ENCODE measurements around the gene CD101.
"Not testable (repeated sequence)": the region's sequence is repeated elsewhere in the genome, so short reads cannot be mapped to it uniquely, and the experiment has no call there.

CD101 gene, protein sequence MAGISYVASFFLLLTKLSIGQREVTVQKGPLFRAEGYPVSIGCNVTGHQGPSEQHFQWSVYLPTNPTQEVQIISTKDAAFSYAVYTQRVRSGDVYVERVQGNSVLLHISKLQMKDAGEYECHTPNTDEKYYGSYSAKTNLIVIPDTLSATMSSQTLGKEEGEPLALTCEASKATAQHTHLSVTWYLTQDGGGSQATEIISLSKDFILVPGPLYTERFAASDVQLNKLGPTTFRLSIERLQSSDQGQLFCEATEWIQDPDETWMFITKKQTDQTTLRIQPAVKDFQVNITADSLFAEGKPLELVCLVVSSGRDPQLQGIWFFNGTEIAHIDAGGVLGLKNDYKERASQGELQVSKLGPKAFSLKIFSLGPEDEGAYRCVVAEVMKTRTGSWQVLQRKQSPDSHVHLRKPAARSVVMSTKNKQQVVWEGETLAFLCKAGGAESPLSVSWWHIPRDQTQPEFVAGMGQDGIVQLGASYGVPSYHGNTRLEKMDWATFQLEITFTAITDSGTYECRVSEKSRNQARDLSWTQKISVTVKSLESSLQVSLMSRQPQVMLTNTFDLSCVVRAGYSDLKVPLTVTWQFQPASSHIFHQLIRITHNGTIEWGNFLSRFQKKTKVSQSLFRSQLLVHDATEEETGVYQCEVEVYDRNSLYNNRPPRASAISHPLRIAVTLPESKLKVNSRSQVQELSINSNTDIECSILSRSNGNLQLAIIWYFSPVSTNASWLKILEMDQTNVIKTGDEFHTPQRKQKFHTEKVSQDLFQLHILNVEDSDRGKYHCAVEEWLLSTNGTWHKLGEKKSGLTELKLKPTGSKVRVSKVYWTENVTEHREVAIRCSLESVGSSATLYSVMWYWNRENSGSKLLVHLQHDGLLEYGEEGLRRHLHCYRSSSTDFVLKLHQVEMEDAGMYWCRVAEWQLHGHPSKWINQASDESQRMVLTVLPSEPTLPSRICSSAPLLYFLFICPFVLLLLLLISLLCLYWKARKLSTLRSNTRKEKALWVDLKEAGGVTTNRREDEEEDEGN

DNA sequence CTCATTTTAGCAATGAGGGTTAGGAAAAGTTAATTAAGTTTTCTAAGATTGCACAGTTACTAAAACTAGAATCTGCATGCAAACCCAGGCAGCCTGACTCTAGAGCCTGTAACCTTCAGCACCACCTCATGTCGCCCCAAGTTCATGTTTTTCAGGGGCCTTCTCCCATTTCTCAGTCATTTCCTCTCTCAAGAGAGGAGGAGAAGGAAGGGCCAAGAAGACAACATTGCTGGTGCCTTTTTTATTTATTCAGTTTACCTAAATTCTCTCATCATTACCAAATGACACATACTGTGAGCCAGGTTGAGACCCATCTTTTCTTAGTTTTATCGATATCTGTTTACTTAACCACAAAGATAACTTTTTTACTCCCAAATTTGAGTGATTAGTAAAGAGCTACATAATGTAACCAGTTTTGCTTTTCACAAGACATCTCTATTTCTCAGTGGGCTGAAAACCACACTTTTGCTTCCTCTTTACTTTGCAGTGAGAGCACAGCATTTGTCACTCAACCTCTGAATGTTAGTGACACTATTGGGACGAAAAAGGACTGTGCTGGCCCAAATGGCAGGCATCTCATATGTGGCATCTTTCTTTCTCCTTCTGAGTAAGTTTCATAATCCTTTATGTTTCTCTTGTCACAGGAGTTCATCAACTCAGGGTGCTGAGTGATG, at the start of gene CD101:
Gene CD101 (plus strand): TSS at position 507 of the 674 bp plus-strand sequence. CDS start 58 bp downstream, at position 565.
- DNase-seq (ENCODE audit: low read depth), result no peak

DNA sequence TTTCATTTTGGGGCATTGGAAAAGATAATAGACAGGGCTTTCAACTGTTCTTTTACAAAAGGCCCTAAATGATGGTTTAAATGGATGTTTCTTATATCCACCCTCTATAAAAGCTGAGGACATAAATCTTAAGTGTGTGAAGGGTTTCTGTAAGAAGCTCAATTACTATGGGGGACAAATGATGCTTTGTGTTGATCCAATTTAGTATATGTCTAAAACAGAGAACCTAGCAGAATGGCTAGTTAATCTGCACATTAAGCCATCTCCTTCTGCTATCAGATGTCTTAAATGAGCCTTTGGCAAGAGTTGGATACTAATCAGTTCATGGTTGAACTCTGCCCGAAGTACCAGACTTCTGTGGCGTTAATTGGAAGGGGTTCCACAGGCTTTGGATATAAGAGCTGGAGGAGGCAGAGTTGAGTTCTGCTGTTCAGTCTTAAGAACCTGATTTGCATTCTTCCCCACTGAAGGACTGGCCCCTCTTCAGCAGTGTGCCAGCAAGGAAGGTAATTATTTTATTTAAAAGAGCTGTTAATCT, 48.8 kb upstream of the CD101 start:
- DNase-seq (ENCODE audit: low read depth), result no peak

DNA sequence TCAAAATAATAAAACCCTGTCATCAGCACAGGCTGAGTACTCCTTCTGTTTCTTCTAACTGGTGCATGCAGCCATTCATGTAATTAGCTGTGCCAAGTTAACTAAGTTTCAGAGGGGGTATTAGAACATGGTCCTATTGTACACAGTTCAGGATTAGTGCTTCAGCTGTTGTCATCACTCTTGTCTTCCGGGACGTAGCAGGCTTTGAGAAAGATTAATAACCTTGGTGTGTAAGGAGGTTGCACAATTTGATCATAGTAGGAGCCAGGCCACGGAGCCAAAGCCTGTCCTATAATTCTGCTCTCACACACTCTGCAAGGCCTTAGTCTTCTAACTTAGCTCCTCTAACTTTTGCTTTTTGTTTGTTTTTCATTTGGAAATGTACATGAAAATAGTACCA, 47.1 kb upstream of the CD101 start:
- no peak for DNase-seq (ENCODE audit: low read depth)

DNA sequence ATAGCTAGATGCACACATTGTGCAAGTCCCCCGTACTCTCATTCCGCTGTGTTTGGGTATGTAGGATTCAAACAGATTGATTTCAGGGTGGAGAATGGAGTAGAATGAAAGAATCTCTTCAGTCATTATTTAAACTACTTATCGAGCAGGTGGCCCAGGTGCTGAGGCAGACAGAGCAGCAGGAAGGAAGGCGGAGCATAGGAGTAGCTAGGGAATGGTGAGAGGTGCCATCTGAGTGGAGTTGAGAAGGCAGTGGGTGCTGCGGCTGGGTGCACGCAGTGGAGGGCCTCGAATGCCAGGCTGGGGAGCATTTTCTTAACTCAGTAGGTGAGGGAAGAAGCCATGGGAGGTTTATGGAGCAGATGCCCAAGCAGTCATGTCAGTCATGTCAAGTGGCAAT, 45.2 kb upstream of the CD101 start:
- DNase-seq (ENCODE audit: low read depth), result no peak

DNA sequence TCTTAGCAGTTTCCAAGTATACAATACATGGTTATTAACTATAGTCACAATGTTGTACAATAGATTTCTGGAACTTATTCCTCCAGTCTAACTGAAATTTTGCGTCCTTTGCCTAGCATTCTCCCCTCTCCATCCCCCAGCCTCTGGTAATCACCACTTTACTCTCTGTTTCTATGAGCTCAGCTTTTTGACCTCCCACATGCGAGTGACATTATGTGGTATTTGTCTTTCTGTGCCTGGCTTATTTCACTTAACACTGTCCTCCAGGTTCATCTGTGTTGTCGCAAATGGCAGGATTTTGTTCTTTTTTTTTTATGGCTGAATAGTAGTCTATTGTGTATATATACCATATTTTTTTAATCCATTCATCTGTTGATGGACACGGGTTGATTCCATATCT, 43.9 kb upstream of the CD101 start:
- DNase-seq (ENCODE audit: low read depth), result no peak

DNA sequence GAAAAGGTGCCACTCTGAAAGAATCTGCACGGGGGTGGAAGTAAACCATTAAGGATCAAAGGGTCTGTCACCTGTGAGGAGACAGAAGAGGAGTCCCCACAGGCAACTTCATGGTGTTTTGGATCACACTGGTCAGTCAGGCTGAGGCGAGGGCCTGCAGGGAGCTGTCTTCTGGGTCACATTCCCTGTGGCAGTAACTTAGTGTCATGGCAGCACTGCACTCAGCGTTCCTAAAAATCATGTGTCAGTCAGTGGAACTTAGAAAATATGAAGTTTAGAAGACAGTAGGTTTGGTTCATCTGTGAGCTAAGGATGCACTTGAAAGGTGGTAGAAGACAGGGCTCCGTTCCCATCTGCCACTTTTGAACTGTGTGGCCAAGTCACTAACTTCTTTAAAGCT, 43.5 kb upstream of the CD101 start:
- no peak for DNase-seq (ENCODE audit: low read depth)

DNA sequence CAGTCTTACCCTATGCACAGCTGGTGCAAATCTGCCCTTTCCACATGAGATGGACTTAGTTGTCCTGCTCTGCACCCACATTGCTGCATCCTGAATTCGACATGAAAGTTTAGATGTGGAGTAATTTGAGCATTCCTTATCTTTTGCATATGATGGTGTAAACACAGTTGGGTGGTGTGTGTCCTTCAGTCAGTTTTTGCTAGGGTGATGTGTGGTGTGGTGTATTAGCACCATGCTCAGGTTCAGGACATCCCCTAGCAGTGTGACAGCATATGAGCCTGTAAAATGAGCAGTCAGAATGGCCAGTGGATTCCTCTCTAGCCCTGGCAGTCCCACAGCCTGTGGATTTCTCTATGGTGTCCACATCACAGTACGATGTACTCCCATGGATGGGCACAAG, 42.6 kb upstream of the CD101 start:
- DNase-seq (ENCODE audit: low read depth), result no peak

DNA sequence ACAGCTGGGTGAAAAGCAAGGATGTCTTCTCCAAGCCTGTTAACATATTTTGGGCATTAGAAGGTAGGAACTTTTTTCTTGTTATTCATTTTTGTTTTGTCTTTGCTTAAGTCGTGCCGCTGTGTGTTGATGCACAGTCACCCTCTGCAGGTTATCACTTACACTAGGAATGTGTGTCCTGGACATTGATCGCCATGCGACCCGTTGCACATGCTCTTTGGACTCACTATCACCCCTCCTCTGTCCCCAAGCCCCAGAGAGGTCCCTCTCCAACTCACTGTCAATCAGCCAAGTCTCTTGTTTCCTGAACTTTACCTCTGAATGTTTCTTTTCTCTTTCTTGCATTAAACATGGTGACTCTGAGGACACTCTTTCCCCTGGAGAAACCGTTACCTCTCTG, 40.0 kb upstream of the CD101 start:
- no peak for DNase-seq (ENCODE audit: low read depth)

DNA sequence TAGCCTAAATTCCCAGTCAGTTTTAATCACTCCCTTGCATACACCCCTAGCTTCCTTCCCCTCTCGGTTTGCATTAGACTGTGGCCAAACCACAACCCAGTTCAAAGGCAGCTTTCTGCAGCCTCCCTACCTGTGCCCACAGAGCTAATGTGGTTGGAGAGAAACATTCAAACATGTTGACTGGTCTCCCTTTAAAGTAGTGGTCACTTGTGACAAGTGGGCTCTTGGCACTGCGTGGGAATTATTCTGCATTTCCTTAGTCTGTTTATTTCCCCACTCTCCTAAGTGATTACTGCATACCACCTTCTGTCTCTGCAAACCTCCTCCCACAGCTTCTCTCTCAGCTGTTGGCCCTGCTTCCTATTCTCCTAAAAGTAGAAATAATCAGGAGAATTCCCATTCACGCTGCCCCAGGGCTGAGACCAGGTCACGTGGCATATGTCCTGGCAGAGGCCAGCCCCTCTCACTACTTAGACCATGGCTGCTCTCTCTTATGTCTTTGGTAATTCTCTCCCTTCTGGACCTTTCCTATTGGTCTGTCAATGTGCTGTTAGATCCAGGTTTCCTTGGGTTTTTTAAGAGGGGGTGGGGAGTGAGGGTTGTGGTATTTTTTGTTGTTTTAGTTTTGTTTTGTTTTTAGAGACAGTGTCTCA, 38.4 kb upstream of the CD101 start:
- DNase-seq (ENCODE audit: low read depth), result no peak

DNA sequence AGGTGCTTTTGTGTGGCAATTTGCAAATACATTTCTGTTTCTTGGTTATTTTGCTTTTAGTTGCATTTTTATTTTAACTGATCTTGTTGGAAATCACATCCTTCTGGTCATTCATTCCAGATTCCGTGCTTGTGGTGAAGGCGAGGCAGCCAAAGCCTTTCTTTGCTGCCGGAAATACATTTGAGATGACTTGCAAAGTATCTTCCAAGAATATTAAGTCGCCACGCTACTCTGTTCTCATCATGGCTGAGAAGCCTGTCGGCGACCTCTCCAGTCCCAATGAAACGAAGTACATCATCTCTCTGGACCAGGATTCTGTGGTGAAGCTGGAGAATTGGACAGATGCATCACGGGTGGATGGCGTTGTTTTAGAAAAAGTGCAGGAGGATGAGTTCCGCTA, 34.8 kb upstream of the CD101 start:
- DNase-seq (ENCODE audit: low read depth), result no peak

DNA sequence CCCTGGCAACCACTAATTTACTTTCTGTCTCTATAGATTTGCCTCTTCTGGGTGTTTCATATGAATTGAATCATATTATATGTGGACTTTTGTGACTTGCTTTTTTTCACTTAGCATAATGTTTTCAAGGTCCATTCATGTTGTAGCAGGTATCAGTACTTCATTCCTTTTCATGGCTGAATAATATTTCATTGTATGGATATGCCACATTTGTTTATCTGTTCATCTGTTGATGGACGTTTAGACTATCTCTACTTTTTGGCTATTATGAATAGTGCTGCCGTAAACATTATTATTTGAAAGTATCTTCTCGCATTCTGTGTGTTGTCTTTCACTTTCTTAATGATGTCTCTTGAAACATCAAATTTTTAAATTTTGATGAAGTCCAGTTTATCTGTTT, 32.8 kb upstream of the CD101 start:
- no peak for DNase-seq (ENCODE audit: low read depth)

DNA sequence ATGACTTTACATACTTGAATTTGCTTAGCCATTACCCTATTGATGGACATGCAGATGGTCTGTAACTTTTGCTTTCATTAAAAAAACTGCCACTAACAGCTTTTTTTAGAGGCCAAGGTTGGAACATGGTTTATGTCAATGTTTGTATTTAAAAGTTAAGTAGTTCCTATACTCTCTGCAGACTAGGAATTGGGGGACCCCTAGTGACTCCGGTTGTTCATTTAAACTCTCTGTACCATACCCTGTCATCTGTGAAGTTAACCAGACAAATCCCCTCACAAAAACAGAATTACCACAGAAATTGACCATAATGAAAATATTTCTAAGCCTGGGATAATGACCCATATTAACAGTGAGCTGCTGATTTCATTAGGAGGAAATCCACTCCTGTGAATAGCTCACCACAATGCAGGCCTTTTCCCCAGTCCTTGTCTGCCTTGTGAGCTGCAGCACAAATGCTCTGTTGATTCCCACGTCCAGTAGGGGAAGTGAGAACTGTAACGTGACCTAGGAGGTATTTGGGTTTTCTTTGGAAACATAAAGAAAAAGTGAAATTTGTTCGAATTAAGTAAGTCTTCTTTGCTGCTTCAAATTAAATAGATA, 30.2 kb upstream of the CD101 start:
- no peak for DNase-seq (ENCODE audit: low read depth)

DNA sequence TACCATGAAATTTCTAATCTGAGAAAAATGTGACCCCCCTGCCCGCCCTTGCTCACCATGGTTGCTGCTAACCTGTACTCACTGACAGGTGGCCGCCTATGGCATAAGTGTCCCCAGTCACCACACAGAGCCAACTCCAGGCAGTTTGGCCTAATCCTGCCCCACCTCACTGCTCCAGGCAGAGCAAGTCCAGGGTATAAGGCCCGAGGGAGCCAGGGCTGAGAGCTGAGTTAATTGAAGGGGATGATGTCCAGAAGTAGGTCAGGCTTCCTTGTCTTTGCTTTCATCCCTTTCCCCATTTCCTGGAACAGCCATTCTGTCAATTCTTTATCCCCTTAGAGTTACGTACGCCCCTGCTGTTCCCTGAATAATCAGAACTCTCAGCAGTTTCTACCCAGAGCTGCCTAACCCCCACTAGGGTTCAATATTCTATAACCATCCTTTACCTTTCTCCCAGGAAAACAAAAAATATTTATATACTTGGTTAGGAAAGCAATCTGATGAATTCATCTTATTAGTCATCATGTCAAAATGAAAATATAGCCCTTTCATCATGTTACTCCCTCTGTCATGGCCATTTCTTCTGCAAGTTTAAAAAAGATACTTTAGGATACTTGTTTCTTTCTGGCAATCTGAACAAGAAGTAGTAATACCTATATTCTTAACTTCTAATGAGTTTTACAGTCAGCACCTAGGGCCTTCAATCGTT, 29.4 kb upstream of the CD101 start:
- no peak for DNase-seq (ENCODE audit: low read depth)

DNA sequence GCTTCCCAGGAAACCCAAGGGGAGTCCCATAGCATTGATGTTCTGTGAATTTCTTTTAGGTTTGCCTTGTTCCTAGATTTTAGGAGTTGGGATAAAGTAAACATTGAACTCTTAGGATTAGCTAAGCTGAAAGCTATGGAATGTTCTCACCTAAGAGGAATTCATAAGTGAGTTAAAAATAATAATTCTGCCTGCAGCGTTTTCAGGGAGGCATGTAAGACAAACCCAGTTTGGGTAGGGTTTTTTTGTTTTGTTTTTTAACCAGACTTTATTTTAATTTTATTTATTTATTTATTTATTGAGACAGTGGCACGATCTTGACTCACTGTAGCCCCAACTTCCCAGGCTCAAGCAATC, 28.9 kb upstream of the CD101 start:
- DNase-seq (ENCODE audit: low read depth), result no peak

DNA sequence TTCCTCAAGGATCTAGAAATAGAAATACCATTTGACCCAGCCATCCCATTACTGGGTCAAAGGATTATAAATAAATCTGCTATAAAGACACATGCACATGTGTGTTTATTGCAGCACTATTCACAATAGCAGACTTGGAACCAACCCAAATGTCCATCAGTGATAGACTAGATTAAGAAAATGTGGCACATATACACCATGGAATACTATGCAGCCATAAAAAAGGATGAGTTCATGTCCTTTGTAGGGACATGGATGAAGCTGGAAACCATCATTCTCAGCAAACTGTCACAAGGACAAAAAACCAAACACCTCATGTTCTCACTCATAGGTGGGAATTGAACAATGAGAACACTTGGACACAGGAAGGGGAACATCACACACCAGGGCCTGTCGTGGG, 21.3 kb upstream of the CD101 start:
- not testable (repeated sequence) for DNase-seq (ENCODE audit: low read depth)

DNA sequence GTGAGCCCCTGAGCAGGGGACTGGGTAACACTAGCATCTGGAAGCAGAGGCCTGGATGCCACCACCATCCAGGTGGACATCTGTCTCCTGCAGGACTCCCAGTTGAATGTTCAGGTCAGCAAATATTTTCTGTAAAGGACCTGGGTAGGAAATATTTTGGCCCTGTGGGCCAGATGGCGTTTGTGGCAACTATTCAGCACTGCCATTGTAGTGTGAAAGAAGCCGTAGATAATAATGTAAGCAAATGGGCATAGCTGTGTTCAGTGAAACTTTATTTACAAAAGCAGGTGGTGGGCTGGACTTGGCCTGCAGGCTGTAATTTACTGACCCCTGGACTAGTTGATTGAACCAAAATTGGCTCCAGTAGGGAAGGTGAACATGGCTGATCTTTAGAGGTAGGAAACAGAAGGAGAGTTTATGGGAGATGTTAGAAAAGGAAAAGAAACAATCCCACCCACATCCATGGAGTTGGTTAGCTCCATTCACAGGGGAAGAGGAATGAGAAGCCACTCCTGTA, 20.0 kb upstream of the CD101 start:
- no peak for DNase-seq (ENCODE audit: low read depth)

DNA sequence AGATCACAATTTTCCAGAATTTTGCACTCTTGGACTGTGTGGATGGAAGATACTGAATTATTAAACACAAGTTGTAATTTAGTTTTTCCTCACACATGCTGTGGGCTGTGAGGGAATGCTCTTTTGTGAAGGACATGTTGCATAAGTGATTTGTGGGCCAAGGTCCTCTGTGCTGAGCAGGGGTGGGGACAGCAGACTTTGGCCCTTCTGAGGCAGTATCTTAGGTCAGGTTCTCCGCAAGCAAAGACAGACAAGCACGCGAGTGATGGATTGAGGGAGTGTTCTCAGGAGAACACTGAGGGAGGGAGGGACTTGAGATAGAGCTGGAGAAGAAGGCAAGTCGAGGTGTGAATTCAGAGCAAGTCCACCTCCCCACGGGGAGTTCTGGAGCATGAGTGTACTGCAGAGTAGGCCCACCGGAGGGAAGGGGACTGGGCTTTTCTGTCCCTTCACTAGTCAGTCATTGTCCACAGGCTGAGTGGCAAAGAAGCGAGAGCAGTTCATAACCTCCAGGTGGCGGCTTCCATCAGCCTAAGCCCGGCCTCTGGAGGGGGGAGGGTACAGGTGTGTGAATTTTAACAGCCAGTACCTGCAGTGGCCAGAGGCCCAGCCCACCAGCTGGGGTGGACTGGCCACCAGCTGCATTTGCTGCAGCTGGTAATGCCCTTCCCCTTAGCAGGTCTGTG, 19.1 kb upstream of the CD101 start:
- no peak for DNase-seq (ENCODE audit: low read depth)

DNA sequence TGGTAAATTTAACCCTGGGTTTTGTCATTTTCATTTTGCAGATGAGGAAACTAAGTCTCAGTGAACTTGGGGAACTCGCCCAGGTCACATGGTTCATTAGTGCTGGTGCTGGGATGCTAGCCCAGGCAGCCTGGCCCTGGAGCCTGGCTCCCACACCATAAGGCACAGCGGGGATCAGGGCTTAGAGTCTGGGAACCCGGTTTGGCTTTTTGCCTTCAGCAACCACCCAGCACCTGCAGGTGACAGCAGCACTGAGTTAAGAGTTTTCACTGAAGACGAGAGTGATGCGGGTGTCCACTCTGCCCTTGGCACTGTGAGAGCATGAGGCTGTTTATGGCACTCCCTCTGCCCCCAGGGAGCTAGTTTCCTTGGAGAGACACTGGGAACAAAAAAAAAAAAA, 18.4 kb upstream of the CD101 start:
- no peak for DNase-seq (ENCODE audit: low read depth)

DNA sequence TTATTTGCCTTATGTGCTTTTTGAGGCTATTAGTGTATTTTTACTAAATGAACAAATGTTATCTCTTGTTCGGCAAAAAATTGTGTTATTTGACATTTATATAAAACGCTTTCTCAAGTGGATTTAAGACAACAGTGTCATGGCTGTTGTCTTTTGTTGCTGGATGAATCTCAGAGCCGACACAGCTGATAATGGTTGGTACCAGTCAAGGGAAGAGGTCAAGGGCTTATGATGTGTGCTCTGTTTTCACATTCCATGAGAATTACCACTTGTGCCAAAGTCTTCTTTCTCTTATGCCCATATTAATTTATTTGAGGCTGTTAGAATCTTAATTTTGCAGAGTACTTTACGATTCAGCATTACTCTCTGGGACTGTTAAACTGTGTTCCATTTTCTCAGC, 17.9 kb upstream of the CD101 start:
- no peak for DNase-seq (ENCODE audit: low read depth)
